WERI-Rb-1 (cell line): ENCODE data around the gene PTPN1.
A peak's percentile ranks its signal among the peaks of the same experiment; 100 is the strongest.

Experiments
- DNase-seq: peaks from one replicate; pipeline ENCODE4 v3.0.0-alpha.2; 2020
- H3K27ac ChIP-seq: fragments of 250-450 bp; sonication (Bioruptor Pico); 2 replicates; pipeline ENCODE4 v1.5.1; 2020; ENCODE audit warnings: mild to moderate bottlenecking, moderate library complexity
- H3K27me3 ChIP-seq: fragments of 250-450 bp; sonication (Bioruptor Pico); 2 replicates; pipeline ENCODE4 v1.5.1; 2021; ENCODE audit warnings: mild to moderate bottlenecking, low read depth, moderate library complexity; ENCODE audit not compliant: insufficient read depth, severe bottlenecking
- H3K36me3 ChIP-seq: fragments of 250-450 bp; sonication (Bioruptor Pico); 2 replicates; pipeline ENCODE4 v1.5.1; 2020; ENCODE audit warnings: mild to moderate bottlenecking, moderate library complexity
- H3K4me3 ChIP-seq: 2 replicates; pipeline ENCODE4 v1.5.1; 2011; ENCODE audit warnings: low read depth, mild to moderate bottlenecking, control low read depth, low read length
- H3K9me3 ChIP-seq: fragments of 250-450 bp; sonication (Bioruptor Pico); 2 replicates; pipeline ENCODE4 v1.5.1; 2021; ENCODE audit warnings: mild to moderate bottlenecking, moderate library complexity; ENCODE audit not compliant: severe bottlenecking
- TF ChIP-seq, protein P1 (sequence below): IDR thresholded peaks from 2 replicates; pipeline ENCODE4 v1.5.1; 2011; ENCODE audit warnings: low read depth, mild to moderate bottlenecking, control low read depth, inconsistent platforms, low read length

The PTPN1 gene

DNA sequence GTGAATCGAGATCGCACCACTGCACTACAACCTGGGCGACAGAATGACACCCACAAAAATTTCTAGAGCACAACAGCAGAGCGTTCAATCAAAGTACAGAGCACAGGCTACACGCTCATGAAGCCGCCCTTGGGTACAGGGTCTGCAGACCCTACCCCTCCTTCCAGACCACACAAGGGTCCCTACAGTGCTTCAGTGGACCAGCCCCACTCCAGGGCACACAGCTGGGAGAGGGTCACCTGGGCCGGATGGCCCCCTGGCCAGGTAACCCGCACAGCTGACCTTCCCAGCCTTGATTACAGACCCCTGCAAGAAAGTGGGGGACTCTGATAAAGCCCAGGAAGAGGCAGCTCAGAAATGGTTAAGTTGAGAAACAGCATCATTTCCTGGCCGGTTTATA, 117.6 kb downstream of the PTPN1 start:
- Histone ChIP-seq H3K36me3 (no peaks in the 10 kb centered on the region), H3K27me3 (no peaks in the 10 kb centered on the region), H3K27ac (no peak overlapping the region), H3K9me3 (no peaks in the 10 kb centered on the region), H3K4me3 (no peak overlapping the region)
- TF ChIP-seq, protein P1, sequence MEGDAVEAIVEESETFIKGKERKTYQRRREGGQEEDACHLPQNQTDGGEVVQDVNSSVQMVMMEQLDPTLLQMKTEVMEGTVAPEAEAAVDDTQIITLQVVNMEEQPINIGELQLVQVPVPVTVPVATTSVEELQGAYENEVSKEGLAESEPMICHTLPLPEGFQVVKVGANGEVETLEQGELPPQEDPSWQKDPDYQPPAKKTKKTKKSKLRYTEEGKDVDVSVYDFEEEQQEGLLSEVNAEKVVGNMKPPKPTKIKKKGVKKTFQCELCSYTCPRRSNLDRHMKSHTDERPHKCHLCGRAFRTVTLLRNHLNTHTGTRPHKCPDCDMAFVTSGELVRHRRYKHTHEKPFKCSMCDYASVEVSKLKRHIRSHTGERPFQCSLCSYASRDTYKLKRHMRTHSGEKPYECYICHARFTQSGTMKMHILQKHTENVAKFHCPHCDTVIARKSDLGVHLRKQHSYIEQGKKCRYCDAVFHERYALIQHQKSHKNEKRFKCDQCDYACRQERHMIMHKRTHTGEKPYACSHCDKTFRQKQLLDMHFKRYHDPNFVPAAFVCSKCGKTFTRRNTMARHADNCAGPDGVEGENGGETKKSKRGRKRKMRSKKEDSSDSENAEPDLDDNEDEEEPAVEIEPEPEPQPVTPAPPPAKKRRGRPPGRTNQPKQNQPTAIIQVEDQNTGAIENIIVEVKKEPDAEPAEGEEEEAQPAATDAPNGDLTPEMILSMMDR, result no peak
- no peak for DNase-seq

DNA sequence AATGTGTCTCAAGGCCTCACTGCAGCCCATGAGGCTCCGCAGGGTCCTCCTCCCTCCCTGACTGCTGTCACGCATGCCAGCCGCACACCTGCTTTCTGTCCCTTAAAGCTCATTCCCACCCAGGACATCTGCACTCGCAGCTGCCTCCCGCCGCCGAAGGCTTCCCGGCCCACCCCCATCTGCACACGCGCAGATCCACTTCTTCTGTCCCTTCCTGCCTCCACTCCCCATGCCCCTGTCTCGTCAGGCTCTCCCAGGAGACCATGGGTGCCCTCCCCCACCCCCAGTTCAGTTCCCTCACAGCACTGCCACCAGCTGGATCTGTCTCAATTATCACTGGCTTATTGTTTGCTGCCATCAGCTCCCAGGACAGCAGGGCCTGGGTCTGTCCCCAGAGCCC, 118.1 kb downstream of the PTPN1 start:
- peak overlapping the region; percentile 23 for H3K4me3 ChIP-seq
- H3K36me3 ChIP-seq, result no peaks in the 10 kb centered on the region
- TF ChIP-seq, protein P1, result no peak
- no peaks in the 10 kb centered on the region for H3K9me3 ChIP-seq
- no peaks in the 10 kb centered on the region for H3K27me3 ChIP-seq
- peak overlapping the region; percentile 77 for H3K27ac ChIP-seq
- peak; percentile 81 for DNase-seq

DNA sequence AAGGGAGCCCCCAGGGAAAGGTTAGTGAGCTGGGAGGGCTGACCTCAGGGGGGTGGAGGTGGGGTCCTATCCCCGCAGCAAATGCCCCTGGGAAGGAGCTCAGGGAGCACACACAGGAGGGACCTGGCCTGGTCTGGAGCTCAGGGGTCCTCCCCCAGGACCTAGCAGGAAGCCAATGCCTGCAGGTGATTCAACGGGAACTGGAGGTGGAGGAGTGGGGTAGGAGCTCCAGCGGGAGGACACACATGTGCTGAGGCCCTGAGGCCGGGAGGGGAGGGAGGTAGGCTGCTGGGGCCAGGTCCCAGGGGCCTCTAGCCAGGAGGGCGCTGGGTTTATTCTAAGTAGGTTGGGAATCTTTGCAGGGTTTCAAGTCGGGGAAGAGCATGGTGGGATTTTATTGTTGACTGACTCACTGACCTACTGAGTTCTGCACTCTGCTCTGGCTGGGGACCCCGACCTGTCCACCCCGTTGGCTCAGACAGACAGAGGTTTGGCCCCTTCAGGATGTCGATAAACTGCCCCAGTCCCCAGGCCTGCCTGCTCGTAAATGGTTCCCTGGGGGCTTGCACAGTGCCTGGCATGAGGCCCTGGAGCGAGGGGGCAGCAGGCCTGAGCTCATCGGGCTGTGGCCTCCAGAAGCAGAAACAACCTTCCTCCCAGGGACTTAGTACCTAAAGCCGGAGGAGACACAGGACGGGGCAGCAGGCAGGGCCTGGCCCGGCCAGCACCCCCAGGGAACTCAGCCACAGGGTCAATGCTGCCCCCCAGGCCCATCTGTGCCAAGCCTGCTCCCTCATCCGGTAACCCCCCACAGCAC, 118.9 kb downstream of the PTPN1 start:
- TF ChIP-seq, protein P1, result no peak
- peak overlapping the region; percentile 77 for H3K27ac ChIP-seq

DNA sequence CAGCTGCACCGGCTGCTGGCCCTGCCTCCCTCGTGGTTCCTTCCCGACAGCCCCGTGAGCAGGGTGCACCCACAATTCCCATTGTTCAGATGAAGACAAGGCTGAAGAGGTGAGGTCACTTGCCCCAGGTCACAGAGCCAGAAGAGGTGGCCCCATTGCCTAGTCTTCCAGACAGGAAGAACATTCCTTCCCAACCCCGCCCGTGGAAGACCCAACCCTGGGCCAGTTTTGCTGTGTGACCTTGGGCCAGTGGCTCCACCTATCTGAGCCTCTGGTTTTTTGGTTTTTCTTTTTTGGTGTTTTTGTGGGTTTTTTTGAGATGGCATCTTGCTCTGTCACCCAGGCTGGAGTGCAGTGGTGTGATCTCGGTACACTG, 119.5 kb downstream of the PTPN1 start:
- TF ChIP-seq, protein P1, result no peak
- Histone ChIP-seq H3K27ac (no peak overlapping the region), H3K36me3 (no peaks in the 10 kb centered on the region), H3K4me3 (no peak overlapping the region), H3K9me3 (no peaks in the 10 kb centered on the region), H3K27me3 (no peaks in the 10 kb centered on the region)
- DNase-seq, result no peak

More for the DNA sequence above, 118.9 kb downstream of the PTPN1 start:
- Histone ChIP-seq H3K36me3 (no peaks in the 10 kb centered on the region), H3K4me3 (peak overlapping the region; percentile 23), H3K9me3 (no peaks in the 10 kb centered on the region), H3K27me3 (no peaks in the 10 kb centered on the region)
- no peak for DNase-seq

DNA sequence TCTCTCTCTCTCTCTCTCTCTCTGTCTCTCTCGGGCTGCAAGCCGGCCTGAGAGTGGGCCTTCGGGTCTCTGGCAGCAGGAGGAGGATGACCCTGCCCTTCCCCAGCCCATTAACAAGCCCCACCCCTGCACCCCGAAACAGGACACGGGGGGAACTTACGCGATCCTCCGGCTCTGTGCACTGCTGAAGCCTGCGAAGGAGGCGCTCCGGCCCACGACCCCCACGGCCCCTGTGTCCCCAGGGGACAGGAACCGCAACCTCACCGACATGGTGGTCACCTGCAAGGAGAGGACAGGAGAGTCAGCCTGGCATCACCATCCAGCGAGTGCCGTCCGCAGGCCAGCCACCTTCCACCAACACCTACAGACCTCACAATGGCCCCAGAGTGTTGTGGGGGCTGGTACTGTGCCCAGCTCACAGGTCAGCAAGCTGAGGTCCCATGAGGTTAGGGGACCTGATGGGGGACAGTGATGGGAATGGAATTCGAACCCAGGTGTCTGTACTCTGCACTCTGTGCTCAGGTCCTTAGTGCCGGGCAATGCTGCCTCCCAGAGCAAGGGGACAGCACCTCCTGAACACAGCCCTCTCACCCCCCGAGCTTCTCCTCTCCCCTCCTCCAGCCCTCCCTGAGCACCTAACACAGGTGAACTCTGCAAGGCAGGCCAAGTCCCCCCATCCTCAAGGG, 120.5 kb downstream of the PTPN1 start:
- TF ChIP-seq, protein P1, result no peak
- no peak overlapping the region for H3K27ac ChIP-seq

More for the DNA sequence above, 120.5 kb downstream of the PTPN1 start:
- Histone ChIP-seq H3K27me3 (no peaks in the 10 kb centered on the region), H3K9me3 (no peaks in the 10 kb centered on the region), H3K36me3 (no peaks in the 10 kb centered on the region), H3K4me3 (no peak overlapping the region)
- no peak for DNase-seq
